Right lobe of liver (tissue), 4 donors: ENCODE results near the gene SMKR1.
"Not testable (repeated sequence)": the region's sequence is repeated elsewhere in the genome, so short reads cannot be mapped to it uniquely, and the experiment has no call there.

Source experiments
- POLR2A ChIP-seq: fragments of 450-650 bp; IDR thresholded peaks from one replicate; pipeline ENCODE4 v1.6.1; 2017; ENCODE audit warnings: antibody characterized with exemption, mild to moderate bottlenecking
- TF ChIP-seq, protein P1 (sequence below), 4 donors: fragments of 200-600 bp in 3 of 4; fragments of 450-650 bp in 1 of 4; IDR thresholded peaks; one replicate each; pipeline versions ENCODE4 v1.5.1 to v1.8.0; 2016 to 2022; ENCODE audit warnings: antibody characterized with exemption in 4 of 4, mild to moderate bottlenecking in 2 of 4
- donor health status: DM: no; HTN: no; CAD: no.
- donor health status: DM: no; HTN: no; CAD: no.
- donor health status: DM: no; HTN: yes; CAD: no.

DNA sequence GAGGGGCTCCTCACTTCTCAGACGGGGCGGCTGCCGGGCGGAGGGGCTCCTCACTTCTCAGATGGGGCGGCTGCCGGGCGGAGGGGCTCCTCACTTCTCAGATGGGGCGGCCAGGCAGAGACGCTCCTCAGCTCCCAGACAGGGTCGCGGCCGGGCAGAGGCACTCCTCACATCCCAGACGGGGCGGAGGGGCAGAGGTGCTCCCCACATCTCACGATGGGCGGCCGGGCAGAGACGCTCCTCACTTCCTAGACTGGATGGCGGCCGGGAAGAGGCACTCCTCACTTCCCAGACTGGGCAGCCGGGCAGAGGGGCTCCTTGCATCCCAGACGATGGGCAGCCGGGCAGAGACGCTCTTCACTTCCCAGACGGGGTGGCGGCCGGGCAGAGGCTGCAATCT is 25.9 kb upstream of the SMKR1 start:
- not testable (repeated sequence) for TF ChIP-seq POLR2A
- TF ChIP-seq, protein P1, sequence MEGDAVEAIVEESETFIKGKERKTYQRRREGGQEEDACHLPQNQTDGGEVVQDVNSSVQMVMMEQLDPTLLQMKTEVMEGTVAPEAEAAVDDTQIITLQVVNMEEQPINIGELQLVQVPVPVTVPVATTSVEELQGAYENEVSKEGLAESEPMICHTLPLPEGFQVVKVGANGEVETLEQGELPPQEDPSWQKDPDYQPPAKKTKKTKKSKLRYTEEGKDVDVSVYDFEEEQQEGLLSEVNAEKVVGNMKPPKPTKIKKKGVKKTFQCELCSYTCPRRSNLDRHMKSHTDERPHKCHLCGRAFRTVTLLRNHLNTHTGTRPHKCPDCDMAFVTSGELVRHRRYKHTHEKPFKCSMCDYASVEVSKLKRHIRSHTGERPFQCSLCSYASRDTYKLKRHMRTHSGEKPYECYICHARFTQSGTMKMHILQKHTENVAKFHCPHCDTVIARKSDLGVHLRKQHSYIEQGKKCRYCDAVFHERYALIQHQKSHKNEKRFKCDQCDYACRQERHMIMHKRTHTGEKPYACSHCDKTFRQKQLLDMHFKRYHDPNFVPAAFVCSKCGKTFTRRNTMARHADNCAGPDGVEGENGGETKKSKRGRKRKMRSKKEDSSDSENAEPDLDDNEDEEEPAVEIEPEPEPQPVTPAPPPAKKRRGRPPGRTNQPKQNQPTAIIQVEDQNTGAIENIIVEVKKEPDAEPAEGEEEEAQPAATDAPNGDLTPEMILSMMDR (IDR thresholded peaks at IDR 0.05) = not testable (repeated sequence)
